SU-DHL-6 (cell line): ENCODE data around the gene NCF4.

ENCODE experiments used
- CTCF ChIP-seq: fragments of 200-600 bp; sonication (generic); IDR thresholded peaks from one replicate; pipeline ENCODE4 v1.5.1; 2017; ENCODE audit warnings: antibody characterized with exemption, mild to moderate bottlenecking, low read length, moderate library complexity; ENCODE audit not compliant: insufficient read depth, poor library complexity, severe bottlenecking
- EZH2phosphoT487 ChIP-seq: fragments of 200-600 bp; sonication (generic), shearing (Covaris generic); conservative IDR thresholded peaks from 2 replicates; pipeline ENCODE4 v1.6.1; 2018; ENCODE audit warnings: mild to moderate bottlenecking, antibody characterized with exemption, low read length, moderate library complexity, mixed read lengths

GRCh38 chr22:36839356-36840073 is 21.3 kb upstream of the NCF4 start:
- no peak for TF ChIP-seq CTCF
- no peak for TF ChIP-seq EZH2phosphoT487
